Endothelial cell of umbilical vein (primary cell): Measurements from ENCODE around the gene PTPRCAP. TPM values are rescaled to one million over a fixed set of nuclear protein-coding genes. Genes with fewer than 3 reads are reported as not detected.

Experiments used
- BruUV-seq: library from RNA; stranded (reverse); fragments of 400-500 nt; replicated peaks from 2 replicates; lab custom pipeline; 2021; lab: Mats Ljungman, UMichigan
- CTCF ChIA-PET: fragments of 300-600, 350-600 bp; sonication (Branson Sonifier 250); formaldehyde crosslinking; loops from one replicate; lab custom pipeline; 2021; ENCODE audit warnings: antibody characterized with exemption, inconsistent platforms; lab: Charles Lee
- POLR2A ChIA-PET: fragments of 300-600, 350-600 bp; sonication (Branson Sonifier 250); formaldehyde crosslinking; loops from one replicate; lab custom pipeline; 2021; ENCODE audit warnings: antibody characterized with exemption, inconsistent platforms; lab: Charles Lee
- DNase-seq: peaks from one replicate; pipeline ENCODE4 v3.0.0-alpha.2; 2011; ENCODE audit warnings: low read depth, low spot score
- FAIRE-seq: peaks from 2 replicates; lab custom pipeline; 2011; peaks lifted over from hg19 to GRCh38; lab: Jason Lieb, UNC
- H2AFZ ChIP-seq: 2 replicates; pipeline ENCODE4 v1.6.0; 2012; ENCODE audit warnings: low read depth, low read length, control low read depth, inconsistent platforms
- H3K27ac ChIP-seq: 2 replicates; pipeline ENCODE4 v1.5.1; 2011; ENCODE audit warnings: low read depth, mild to moderate bottlenecking, control low read depth, low read length, moderate library complexity; ENCODE audit not compliant: insufficient read depth
- H3K27me3 ChIP-seq, 2 experiments: 2 replicates each; pipeline versions ENCODE4 v1.6.0 to v1.6.1; 2011; ENCODE audit warnings: low read length in 2 of 2, mixed read lengths in 1 of 2; ENCODE audit not compliant: control insufficient read depth in 2 of 2, insufficient read depth in 2 of 2
- H3K36me3 ChIP-seq, 2 experiments: 2 replicates in 1 of 2; 3 replicates in 1 of 2; pipeline ENCODE4 v1.5.1; 2011; ENCODE audit warnings: low read length in 2 of 2, mild to moderate bottlenecking in 1 of 2, moderate library complexity in 1 of 2; ENCODE audit not compliant: control insufficient read depth in 2 of 2, insufficient read depth in 2 of 2; ENCODE audit errors: extremely low read depth in 1 of 2
- H3K4me1 ChIP-seq: 3 replicates; pipeline ENCODE4 v1.5.1; 2011; ENCODE audit warnings: mild to moderate bottlenecking, low read length; ENCODE audit not compliant: control insufficient read depth, insufficient read depth; ENCODE audit errors: extremely low read depth
- H3K4me2 ChIP-seq: 2 replicates; pipeline ENCODE4 v1.6.1; 2011; ENCODE audit warnings: low read length, control low read depth, mixed read lengths; ENCODE audit not compliant: insufficient read depth
- H3K4me3 ChIP-seq, 3 experiments: fragments of 200-600 bp in 1 of 3; sonication (generic), shearing (Covaris generic) in 1 of 3; replicated peaks in 1 of 3; 2 replicates each; pipeline ENCODE4 v1.5.1; 2011 to 2016; ENCODE audit warnings: control low read depth in 3 of 3, low read length in 3 of 3, mild to moderate bottlenecking in 2 of 3, inconsistent platforms in 1 of 3, low read depth in 1 of 3, moderate library complexity in 1 of 3; ENCODE audit not compliant: insufficient read depth in 1 of 3
- H3K79me2 ChIP-seq: 2 replicates; pipeline ENCODE4 v1.6.0; 2012; ENCODE audit warnings: low read length, inconsistent platforms; ENCODE audit not compliant: control insufficient read depth, insufficient read depth
- H3K9ac ChIP-seq: replicated peaks from 2 replicates; pipeline ENCODE3; 2011; ENCODE audit warnings: low read length, control low read depth; ENCODE audit not compliant: insufficient read depth; ENCODE audit errors: extremely low read depth
- H3K9me1 ChIP-seq: replicated peaks from 3 replicates; pipeline ENCODE4 v1.6.0; 2011; ENCODE audit warnings: mild to moderate bottlenecking, low read length; ENCODE audit not compliant: control insufficient read depth, insufficient read depth; ENCODE audit errors: extremely low read depth
- H3K9me3 ChIP-seq: replicated peaks from 2 replicates; pipeline ENCODE4 v1.5.1; 2012; ENCODE audit warnings: low read length, inconsistent platforms; ENCODE audit not compliant: control insufficient read depth, insufficient read depth
- H4K20me1 ChIP-seq: replicated peaks from 2 replicates; pipeline ENCODE3; 2011; ENCODE audit warnings: mild to moderate bottlenecking, low read length; ENCODE audit not compliant: control insufficient read depth, insufficient read depth; ENCODE audit errors: extremely low read depth
- CTCF ChIP-seq, 2 donors: IDR thresholded peaks; 1 replicate in 1 of 2; 2 replicates in 1 of 2; pipeline ENCODE4 v1.5.1; 2011; ENCODE audit warnings: low read length in 2 of 2, mild to moderate bottlenecking in 2 of 2, moderate library complexity in 2 of 2, control low read depth in 1 of 2, inconsistent platforms in 1 of 2, low read depth in 1 of 2; ENCODE audit not compliant: insufficient read depth in 1 of 2; ENCODE audit errors: extremely low read depth in 1 of 2
- EZH2 ChIP-seq: IDR thresholded peaks from 2 replicates; pipeline ENCODE4 v1.6.1; 2012; ENCODE audit warnings: borderline replicate concordance, low read depth, mild to moderate bottlenecking, moderate library complexity, low read length, inconsistent platforms; ENCODE audit not compliant: severe bottlenecking
- FOS ChIP-seq: IDR thresholded peaks from 2 replicates; pipeline ENCODE4 v1.6.1; 2011; ENCODE audit warnings: mild to moderate bottlenecking, low read length, moderate library complexity, borderline replicate concordance; ENCODE audit not compliant: insufficient read depth
- GATA2 ChIP-seq: IDR thresholded peaks from 2 replicates; pipeline ENCODE4 v1.7.0; 2011; ENCODE audit warnings: low read depth, mild to moderate bottlenecking, moderate library complexity, mixed read lengths, low read length; ENCODE audit not compliant: insufficient read length, insufficient read depth
- JUN ChIP-seq: IDR thresholded peaks from 2 replicates; pipeline ENCODE4 v1.6.1; 2011; ENCODE audit warnings: borderline replicate concordance, low read depth; ENCODE audit not compliant: insufficient read length, insufficient read depth
- MAX ChIP-seq: IDR thresholded peaks from 2 replicates; pipeline ENCODE4 v1.6.1; 2011; ENCODE audit not compliant: insufficient read depth, insufficient read length
- MYC ChIP-seq: IDR thresholded peaks from one replicate; pipeline ENCODE4 v1.6.1; 2011; ENCODE audit warnings: mild to moderate bottlenecking, low read depth, low read length
- POLR2A ChIP-seq: IDR thresholded peaks from 2 replicates; pipeline ENCODE4 v1.6.1; 2012; ENCODE audit warnings: low read depth, mild to moderate bottlenecking, control low read depth, low read length
- POLR2AphosphoS5 ChIP-seq: IDR thresholded peaks from 2 replicates; pipeline ENCODE4 v1.6.1; 2012; ENCODE audit warnings: low read depth, mild to moderate bottlenecking, control low read depth, low read length, moderate library complexity; ENCODE audit not compliant: insufficient read depth
- dilution Hi-C: fragments of 300-500 bp; cut with MboI; formaldehyde crosslinking; loops from one replicate; pipeline ENCODE4 v1.15.0; 2019; ENCODE audit warnings: low sequenced_read_pairs; ENCODE audit not compliant: extremely low pct_ligation_motif_present
- intact Hi-C: fragments of 100-400 bp; cut with micrococcal nuclease; formaldehyde crosslinking; loops from one replicate; pipeline ENCODE4 v1.10.0; 2022
- polyA plus RNA-seq, 4 experiments: library from polyadenylated mRNA; depleted of rRNA in 3 of 4; stranded (reverse) in 3 of 4; unstranded in 1 of 4; fragments of >200 nt; gene quantifications; 2 replicates each; pipeline versions ENCODE4 v1.2.1 to v1.2.3, GENCODE V29; 2011 to 2012; ENCODE audit warnings: missing spikeins in 1 of 4
- total RNA-seq: library from RNA; stranded (reverse); gene quantifications from 2 replicates; pipeline ENCODE4 v1.2.3, GENCODE V29; 2021

PTPRCAP gene
- total and polyA plus RNA-seq, 2 donors (not counting 3 experiments of a cell fraction or from before 2014, with no cell fraction given) = 3.6 TPM; not detected in 1

GRCh38 chr11:67456068-67456705 is 18.7 kb upstream of the PTPRCAP start:
- H3K9me3 ChIP-seq = no peaks in the 10 kb centered on the region
- no peaks in the 10 kb centered on the region for H4K20me1 ChIP-seq
- intact Hi-C loops (no loop called here), dilution Hi-C loops (no loop called here)
- no peaks in the 10 kb centered on the region for H3K36me3 ChIP-seq
- no peaks in the 10 kb centered on the region for H3K79me2 ChIP-seq
- H3K9ac ChIP-seq = no peak overlapping the region
- no peak overlapping the region for H3K27ac ChIP-seq
- no peak overlapping the region for H2AFZ ChIP-seq
- ChIA-PET CTCF (no interaction called here), POLR2A (no interaction called here)
- H3K4me3 ChIP-seq = no peak overlapping the region
- TF ChIP-seq EZH2 (no peak), GATA2 (no peak), MAX (no peak)
- peaks cover 7% of the 10 kb centered on the region for H3K4me1 ChIP-seq
- FAIRE-seq = no peak
- no TSS peak for BruUV-seq
- H3K27me3 ChIP-seq = no peaks in the 10 kb centered on the region
- H3K4me2 ChIP-seq = no peak overlapping the region
- H3K9me1 ChIP-seq = no peaks in the 10 kb centered on the region
- no peak for DNase-seq

GRCh38 chr11:67455054-67455453 is 17.6 kb upstream of the PTPRCAP start, which contains the start of gene CABP4:
Gene CABP4, plus strand, starts transcription at chr11:67455354. Its CDS starts 70 bp downstream, at chr11:67455424.
- POLR2A ChIA-PET = no interaction called here
- dilution Hi-C loops = no loop called here

More at GRCh38 chr11:67455054-67455453, 17.6 kb upstream of the PTPRCAP start, which contains the start of gene CABP4:
- Histone ChIP-seq H3K4me2 (no peak within 1 kb of the TSS), H2AFZ (no peak within 1 kb of the TSS), H4K20me1 (no peaks in the 10 kb centered on the region), H3K4me3 (no peak within 1 kb of the TSS), H3K4me1 (peaks cover 7% of the 10 kb centered on the region), H3K27ac (no peak within 1 kb of the TSS), H3K9me3 (no peaks in the 10 kb centered on the region), H3K36me3 (no peaks in the 10 kb centered on the region), H3K9me1 (no peaks in the 10 kb centered on the region), H3K9ac (no peak within 1 kb of the TSS), H3K27me3 (no peaks in the 10 kb centered on the region), H3K79me2 (no peaks in the 10 kb centered on the region)
- DNase-seq (no peak), FAIRE-seq (no peak)
- BruUV-seq = no TSS peak
- intact Hi-C loops = no loop called here
- CTCF ChIA-PET = interaction anchor here (1.0 kb wide), 1 partner anchor 21 kb away, joined by 3 read pairs; no protein-coding TSS in a partner anchor
- TF ChIP-seq CTCF (IDR thresholded peaks at IDR 0.05; ENCODE audit: extremely low read depth in 1 of 2, insufficient read depth in 1 of 2, low read depth in 1 of 2, low read length in 2 of 2) (no peak), FOS (no peak), JUN (no peak), MYC (no peak), MAX (no peak), EZH2 (no peak), POLR2A (no peak), GATA2 (no peak), POLR2AphosphoS5 (no peak)
